Middle frontal gyrus (tissue), 1 donor: ENCODE measurements around the gene HDAC4.

Experiments used
- DNase-seq: peaks from one replicate; pipeline ENCODE4 v3.0.0-alpha.2; 2015; ENCODE audit warnings: low spot score; ENCODE audit errors: extremely low spot score

HDAC4 gene

DNA sequence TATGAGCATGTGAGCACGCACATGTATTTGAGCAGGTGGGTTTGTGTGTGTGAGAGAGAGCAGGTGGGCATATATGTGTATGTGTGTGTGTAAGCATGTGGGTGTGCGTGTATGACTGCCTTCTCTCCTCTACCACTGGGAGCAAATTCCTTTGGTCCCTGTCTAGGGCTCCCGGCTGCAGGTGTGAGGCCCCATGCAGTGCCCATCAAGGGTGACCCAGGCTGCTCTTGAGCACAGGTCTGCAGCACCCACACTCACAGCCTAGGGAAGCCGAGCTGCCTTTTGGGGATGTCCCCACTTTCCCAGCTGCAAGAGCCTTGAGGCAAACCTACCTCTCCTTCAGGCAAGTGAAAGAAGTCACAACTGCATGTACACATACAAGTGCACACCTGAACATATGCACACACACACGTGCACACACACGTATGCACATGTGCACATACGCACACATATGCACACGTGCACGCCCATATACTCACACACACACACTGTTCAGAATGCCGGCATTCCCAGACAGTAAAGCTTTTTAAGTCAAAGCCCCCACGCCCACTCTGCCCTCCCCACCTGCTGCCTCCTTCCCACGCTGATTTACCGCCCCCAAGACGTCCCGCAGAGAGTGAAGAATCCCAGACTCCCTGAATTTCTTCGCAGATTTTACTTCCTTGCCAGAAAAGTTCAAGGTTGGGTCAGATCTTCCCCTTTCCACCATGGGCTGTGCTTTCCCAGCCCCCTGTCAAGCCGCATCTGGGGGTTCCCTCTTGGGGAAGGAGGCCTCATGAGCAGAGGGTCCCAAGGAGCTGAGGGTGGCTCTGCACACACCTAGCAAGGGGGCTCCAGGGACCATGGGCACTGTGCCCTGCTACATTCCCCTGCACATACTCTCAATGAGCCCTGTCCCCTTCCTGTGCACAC lies 382.3 kb downstream of the HDAC4 start:
- DNase-seq, result no peak

DNA sequence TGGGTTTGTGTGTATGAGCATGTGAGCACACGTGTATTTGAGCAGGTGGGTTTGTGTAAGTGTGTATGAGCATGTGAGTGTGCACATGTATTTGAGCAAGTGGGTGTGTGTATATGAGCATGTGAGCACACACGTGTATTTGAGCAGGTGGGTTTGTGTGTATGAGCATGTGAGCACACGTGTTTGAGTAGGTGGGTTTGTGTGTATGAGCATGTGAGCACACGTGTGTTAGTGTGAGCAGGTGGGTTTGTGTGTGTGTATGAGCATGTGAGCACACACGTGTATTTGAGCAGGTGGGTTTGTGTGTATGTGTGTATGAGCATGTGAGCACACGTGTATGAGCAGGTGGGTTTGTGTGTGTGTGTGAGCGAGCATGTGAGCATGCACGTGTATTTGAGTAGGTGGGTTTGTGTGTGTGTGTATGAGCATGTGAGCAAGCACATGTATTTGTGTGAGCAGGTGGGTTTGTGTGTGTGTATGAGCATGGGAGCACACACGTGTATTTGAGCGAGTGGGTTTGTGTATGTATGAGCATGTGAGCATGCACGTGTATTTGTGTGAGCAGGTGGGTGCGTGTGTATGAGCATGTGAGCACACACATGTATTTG lies 383.2 kb downstream of the HDAC4 start:
- no peak for DNase-seq

DNA sequence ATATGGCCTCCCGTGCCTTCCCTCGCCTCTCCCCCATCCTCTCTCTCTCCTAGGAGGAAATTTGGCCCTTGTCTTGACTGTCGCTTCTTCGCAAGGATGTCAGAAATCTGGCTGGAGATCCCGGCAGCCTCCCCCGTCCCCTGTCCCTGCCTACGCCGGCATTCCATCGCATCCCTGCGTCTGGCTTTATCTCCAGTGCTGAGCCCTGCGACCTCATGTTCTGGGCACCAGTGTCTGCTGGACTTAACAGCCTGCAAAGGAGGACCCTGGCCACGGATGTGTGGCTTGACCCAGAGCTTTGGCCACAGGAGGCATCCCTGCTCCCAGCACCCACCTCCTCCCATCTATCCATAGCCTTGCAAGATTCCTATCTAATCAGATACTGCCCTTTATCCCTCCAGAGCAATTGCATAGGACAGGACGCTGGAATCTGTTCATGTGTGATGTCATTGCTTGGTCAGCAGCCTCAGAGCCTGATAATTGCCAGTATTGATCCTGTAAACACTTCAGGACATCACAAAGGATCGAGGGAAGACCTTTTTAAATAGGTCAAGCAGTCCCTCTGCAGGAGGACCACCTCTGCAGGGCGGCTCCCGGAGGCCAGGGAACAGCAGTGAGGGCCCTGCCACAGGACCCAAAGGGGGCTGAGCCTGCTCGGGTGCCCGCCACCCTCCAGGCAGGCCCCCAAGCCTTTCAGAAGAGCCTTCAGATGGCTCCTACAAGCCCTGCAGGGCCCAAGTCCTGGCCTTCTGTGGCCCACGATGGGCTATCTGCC lies 384.7 kb downstream of the HDAC4 start:
- no peak for DNase-seq

GRCh38 chr2:239015218-239015900 lies 385.5 kb downstream of the HDAC4 start:
- DNase-seq, result no peak

DNA sequence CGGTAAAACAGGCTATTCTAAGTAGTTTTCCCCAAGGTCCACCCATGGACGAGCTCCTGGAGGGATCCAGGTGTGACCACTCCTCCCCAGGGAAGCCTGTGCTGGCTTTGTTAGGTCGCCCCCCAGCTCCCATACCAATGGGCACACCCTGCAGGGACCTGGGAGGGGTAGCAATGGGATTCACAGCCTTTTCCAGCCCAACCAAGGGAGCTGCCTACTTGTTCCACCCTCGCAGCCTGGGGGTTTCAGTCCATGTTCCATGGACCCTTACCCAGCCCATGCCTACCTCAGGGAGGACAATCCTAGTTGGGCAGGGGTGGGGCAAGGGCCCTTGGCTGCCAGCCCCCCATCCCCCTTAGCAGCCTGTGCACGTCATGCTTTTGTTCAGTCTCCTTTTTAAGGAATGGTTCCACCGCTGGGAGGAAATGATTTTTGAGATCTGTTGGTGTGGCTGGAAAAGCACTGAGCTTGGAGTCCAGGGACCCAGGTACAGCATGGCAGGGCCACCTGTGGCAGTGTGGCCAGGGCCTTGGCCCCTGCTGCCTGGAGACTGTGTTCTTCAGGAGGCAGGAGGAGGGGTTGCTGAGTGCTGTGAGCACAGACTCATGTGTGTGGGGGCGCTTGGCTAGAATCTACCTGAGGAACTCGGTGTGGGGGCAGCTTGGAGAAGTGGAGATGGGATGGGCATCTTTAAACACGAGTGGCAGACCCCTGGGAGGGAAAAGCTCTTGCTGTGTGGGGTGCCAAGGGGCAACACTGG lies 386.2 kb downstream of the HDAC4 start:
- no peak for DNase-seq

- no peak for DNase-seq
Observed at GRCh38 chr2:239013678-239013976, 387.2 kb downstream of the HDAC4 start.

GRCh38 chr2:239012936-239013677 lies 387.7 kb downstream of the HDAC4 start:
- no peak for DNase-seq

DNA sequence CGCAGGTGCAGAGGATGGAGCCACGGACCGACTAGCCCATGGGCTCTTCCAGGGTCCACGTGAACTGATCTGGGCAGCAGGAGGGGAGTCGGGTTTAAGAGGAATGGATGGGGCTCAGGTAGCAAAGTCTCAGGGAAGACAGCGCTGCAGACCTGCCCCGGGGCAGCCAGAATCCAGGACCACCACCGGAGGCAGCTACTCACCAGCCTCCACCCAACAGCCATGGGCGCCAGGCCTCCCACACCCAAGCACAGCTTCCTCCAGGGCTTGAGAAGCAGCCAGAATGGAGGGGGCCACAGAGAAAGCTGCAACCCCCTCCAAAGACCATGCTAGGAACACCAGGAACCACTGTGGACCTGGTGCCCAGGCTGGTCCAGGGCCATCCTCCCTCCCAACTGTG lies 388.6 kb downstream of the HDAC4 start:
- DNase-seq, result no peak

DNA sequence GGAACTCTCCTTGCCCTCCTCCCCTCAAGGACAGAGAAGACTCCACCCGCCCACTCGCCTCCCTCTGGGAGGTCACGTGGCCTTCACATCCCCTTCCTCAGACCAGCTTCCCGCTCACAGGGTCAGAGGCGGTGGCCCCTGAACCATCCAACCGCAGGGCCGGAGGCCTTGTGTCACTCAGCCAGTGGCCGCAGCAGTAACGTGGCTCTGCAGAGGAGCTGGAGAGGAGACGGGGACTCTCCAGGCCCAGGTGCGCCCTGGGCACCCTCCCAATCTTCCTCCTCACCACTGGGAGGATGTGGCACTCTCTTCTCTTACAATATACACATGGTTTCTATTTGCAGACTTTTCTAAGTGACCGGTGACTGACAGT lies 391.2 kb downstream of the HDAC4 start:
- DNase-seq, result no peak

DNA sequence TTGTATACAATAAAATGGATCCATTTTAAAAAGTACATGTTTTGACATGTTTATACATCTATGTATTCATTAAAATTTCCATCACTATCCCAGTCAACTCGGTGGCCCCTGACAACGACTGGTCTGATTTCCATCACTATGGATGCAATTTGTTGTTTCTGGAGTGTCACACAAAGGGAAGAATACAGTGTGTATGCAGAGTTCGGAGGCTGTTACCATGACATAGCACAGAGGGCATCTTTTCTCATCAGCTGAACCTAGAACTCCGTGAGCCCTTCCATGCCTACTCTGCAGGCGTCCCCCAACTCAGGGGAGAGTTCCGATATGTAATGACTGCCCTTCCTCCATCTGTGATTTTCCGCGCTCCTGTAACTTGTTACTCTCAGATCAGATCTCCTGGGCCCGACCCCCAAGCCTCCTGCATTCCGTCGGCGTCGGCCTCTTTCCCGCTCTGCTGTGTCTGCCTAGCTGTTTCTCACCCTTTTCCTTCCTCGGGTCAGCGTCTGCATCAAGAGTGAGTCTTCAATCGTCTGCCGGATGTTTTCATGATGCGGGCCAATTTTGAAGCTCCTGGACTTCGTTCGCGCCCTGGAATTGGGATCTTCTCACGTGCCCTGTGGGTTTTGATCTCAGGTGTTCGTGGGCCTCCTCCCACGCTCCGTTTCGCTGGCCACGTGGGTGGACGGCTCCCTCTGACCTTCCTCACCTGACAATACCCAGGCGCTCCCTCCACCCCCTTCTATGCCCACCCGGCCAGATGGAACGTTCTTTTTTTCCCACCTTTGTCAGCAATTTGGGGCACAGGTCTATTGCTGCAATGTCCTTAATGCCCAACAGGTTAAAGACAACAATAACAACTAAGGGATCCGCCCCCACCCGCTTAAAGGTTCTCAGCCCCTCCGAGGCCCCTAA lies 391.9 kb downstream of the HDAC4 start:
- no peak for DNase-seq

- DNase-seq, result no peak
Observed at GRCh38 chr2:239008004-239008403, 392.8 kb downstream of the HDAC4 start.

GRCh38 chr2:239006622-239007285 lies 394.1 kb downstream of the HDAC4 start:
- DNase-seq, result no peak

DNA sequence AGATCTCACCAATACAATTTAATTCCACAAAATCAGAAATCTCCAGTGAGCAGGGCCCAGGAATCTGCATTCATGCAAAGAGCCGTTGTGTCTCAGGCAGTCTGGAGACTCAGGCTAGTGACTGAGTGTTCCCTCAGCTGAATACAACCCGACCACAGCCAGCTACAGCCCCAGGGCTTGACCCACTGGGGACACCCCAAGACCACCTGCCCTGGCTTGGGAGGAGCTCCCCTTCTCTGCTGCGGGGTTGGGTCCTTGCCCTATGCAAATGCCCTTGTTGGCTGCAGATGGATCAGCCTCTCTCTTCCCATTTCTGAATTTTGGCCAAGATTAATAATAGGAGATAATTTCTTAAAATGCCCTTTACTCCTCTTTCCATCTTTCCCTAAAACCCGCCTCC lies 395.2 kb downstream of the HDAC4 start:
- DNase-seq, result no peak

GRCh38 chr2:239004274-239005015 lies 396.4 kb downstream of the HDAC4 start:
- DNase-seq, result no peak

DNA sequence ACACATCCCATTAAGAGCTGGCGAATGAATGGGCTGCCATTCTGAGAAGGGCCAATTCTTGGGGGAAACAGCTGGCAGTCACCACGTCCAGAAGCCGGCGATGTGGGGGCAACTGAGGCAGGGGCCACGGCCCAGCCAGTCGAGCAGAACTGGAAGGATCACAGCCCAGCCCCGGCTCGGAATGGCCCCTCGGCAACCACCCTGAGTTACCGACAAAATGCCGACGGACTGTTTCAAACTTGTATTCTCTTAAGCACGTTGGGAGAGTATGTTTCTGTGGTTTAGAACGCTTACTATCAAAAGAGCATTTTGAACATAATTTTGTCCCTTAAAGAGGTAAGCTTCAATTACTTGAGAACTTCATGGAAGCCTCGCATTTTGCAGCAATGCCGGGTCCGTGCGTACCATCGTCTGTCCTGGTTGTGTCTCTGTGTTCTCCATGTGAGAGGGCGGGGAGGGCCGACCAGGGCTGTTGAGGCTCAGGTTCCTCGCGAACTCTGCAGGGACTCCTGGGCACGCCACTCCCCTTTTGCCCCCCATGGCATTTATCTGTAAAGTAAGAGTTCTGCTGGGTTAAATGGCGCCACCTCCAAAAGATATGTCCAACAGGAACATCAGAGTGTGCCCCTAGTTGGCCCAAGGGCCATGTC lies 397.1 kb downstream of the HDAC4 start:
- DNase-seq, result no peak

GRCh38 chr2:239002954-239003623 lies 397.7 kb downstream of the HDAC4 start:
- DNase-seq, result no peak

GRCh38 chr2:239002591-239002953 lies 398.2 kb downstream of the HDAC4 start:
- no peak for DNase-seq
